OCI-LY7 (cell line): Measurements from ENCODE around the gene IPO13.

Experiments used
- CTCF ChIP-seq: fragments of 200-600 bp; sonication (generic); conservative IDR thresholded peaks from 2 replicates; pipeline ENCODE4 v1.5.1; 2014; ENCODE audit warnings: mild to moderate bottlenecking, antibody characterized with exemption, low read length, moderate library complexity, mixed read lengths
- EZH2phosphoT487 ChIP-seq: fragments of 200-600 bp; sonication (generic); IDR thresholded peaks from 2 replicates; pipeline ENCODE4 v1.6.1; 2018; ENCODE audit warnings: low read depth, borderline replicate concordance, mild to moderate bottlenecking, mixed run types, antibody characterized with exemption, low read length, moderate library complexity, mixed read lengths

GRCh38 chr1:43986712-43987111 lies 40.0 kb downstream of the IPO13 start:
- peak; percentile 47; the same call in 1 of the 2 replicates for TF ChIP-seq CTCF
- no peak for TF ChIP-seq EZH2phosphoT487
